ENCODE data around the gene TRAF6. TPM values are rescaled to one million over a fixed set of nuclear protein-coding genes. Genes with fewer than 3 reads are reported as not detected.

TRAF6 gene
- total and polyA plus RNA-seq, 2 of the 13 experiments (the other 11 are each of a cell fraction or from before 2014, with no cell fraction given), result 3.3 to 5.9 TPM

DNA sequence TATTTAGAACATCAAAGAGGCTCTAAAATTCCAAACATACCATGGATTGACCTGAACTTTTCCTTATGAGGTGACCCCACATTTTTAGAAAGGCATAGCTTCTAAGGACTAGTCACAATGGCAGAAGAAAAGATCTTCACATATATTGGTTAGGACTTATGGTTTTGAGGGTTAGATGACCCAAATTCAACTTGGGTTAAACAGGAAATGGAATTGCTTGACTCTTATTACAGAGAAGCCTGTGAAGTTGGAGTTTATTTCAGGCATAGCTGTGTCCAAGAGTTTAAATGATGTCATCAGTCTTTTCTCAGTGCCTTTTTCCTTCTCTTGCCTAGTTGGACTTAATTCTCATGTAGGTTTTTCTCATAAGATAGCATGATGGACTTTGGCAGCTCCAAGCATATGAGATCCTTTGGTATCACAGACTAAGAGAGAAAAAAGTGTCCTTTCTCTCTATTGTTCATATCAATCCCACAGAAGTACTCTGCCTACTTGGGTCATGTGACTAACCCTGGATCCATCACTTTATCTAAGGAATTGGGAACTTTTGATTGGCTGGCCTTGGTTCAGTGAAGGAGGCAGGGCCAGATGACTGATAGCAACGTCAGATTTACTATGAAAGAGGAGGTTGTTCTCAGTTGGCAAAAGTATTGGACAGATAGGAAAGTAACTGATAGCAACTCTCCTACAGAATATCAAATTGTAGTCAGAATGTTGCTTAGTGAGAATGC lies 40.5 kb upstream of the TRAF6 start:
- ATAC-seq, result no peak
- H3K79me2 ChIP-seq (ENCODE audit: insufficient read depth, low read length), result no peaks in the 10 kb centered on the region

DNA sequence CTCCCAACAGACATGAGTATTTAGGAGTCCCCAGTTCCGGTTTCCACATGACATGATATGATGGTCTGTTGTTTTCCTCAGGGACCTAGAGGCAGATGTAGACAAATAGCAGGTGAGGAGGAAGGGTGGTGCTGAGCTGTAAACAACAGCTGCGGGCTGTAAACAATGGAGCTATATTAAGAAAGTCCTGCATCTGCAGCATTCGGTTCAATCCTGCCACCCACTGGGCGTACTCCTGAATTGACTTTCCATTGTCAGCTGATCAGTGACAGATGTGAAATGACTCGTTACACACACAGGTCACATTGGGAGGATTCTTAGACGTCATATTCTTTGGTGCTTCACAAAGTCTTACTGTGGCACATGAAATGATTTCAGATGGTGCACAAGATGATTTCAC lies 30.9 kb upstream of the TRAF6 start:
- FAIRE-seq (peak; percentile 68), DNase-seq (ENCODE audit: low spot score) (peak; percentile 32)
- peaks cover 0 to 8% of the 10 kb centered on the region in 2 experiments; a peak in 1 of 5 replicates for H3K27me3 ChIP-seq (ENCODE audit: control insufficient read depth in 1 of 2, insufficient read depth in 2 of 2, low read length in 2 of 2)
- TF ChIP-seq BHLHE40 (IDR thresholded peaks at IDR 0.05; ENCODE audit: low read length), result no peak
- TF ChIP-seq RNF2 (conservative IDR thresholded peaks at IDR 0.05; ENCODE audit: low read depth), result no peak
- no peak for TF ChIP-seq ZKSCAN8 (CRISPR knock-in tag; IDR thresholded peaks at IDR 0.05; ENCODE audit: borderline replicate concordance)
- no peak for TF ChIP-seq ZMYM4 (CRISPR knock-in tag; IDR thresholded peaks at IDR 0.05)
- TF ChIP-seq MLLT10 (CRISPR knock-in tag; IDR thresholded peaks at IDR 0.05), result no peak
- TF ChIP-seq KMT2A (CRISPR knock-in tag; IDR thresholded peaks at IDR 0.05), result no peak
- peak; percentile 74 for TF ChIP-seq FOXP1 (IDR thresholded peaks at IDR 0.05)
- TF ChIP-seq FOXP1 (CRISPR knock-in tag; IDR thresholded peaks at IDR 0.05), result peak; percentile 79
- TF ChIP-seq FOXO1 (CRISPR knock-in tag; IDR thresholded peaks at IDR 0.05), result no peak
- no peak for TF ChIP-seq RFXAP (CRISPR knock-in tag; IDR thresholded peaks at IDR 0.05; ENCODE audit: borderline replicate concordance)
- TF ChIP-seq, protein P1, sequence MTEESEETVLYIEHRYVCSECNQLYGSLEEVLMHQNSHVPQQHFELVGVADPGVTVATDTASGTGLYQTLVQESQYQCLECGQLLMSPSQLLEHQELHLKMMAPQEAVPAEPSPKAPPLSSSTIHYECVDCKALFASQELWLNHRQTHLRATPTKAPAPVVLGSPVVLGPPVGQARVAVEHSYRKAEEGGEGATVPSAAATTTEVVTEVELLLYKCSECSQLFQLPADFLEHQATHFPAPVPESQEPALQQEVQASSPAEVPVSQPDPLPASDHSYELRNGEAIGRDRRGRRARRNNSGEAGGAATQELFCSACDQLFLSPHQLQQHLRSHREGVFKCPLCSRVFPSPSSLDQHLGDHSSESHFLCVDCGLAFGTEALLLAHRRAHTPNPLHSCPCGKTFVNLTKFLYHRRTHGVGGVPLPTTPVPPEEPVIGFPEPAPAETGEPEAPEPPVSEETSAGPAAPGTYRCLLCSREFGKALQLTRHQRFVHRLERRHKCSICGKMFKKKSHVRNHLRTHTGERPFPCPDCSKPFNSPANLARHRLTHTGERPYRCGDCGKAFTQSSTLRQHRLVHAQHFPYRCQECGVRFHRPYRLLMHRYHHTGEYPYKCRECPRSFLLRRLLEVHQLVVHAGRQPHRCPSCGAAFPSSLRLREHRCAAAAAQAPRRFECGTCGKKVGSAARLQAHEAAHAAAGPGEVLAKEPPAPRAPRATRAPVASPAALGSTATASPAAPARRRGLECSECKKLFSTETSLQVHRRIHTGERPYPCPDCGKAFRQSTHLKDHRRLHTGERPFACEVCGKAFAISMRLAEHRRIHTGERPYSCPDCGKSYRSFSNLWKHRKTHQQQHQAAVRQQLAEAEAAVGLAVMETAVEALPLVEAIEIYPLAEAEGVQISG (CRISPR knock-in tag; IDR thresholded peaks at IDR 0.05), result peak; percentile 71
- no peak for TF ChIP-seq ZNF644 (CRISPR knock-in tag; IDR thresholded peaks at IDR 0.05; ENCODE audit: low read depth)
- TF ChIP-seq ZNF138 (CRISPR knock-in tag; IDR thresholded peaks at IDR 0.05; ENCODE audit: low read depth), result no peak
- no peak for TF ChIP-seq ZNF75D (CRISPR knock-in tag; IDR thresholded peaks at IDR 0.05; ENCODE audit: borderline replicate concordance)

More for the DNA sequence above, 40.5 kb upstream of the TRAF6 start:
- in situ Hi-C loops (cut with HindIII; ENCODE audit: extremely low pct_ligation_motif_present, low pct_unique_long_range_greater_than_20kb) (no loop called here), intact Hi-C loops (cut with micrococcal nuclease; ENCODE audit: unreplicated experiment) (no loop called here)
- Histone ChIP-seq H3K4me1 (ENCODE audit: insufficient read depth, low read length) (no peaks in the 10 kb centered on the region), H3K9me3 (ENCODE audit: low read length) (no peaks in the 10 kb centered on the region), H3K4me3 (replicated peaks in 1 of 3; ENCODE audit: insufficient read depth in 1 of 3, low read depth in 2 of 3, low read length in 3 of 3) (no peak overlapping the region), H3K36me3 (replicated peaks in 1 of 2; ENCODE audit: control insufficient read depth in 1 of 2, insufficient read depth in 2 of 2, low read length in 2 of 2) (no peaks in the 10 kb centered on the region), H2AFZ (ENCODE audit: low read length) (no peak overlapping the region), H3K27ac (ENCODE audit: extremely low read length, insufficient read depth, low read length) (no peak overlapping the region), H4K20me1 (ENCODE audit: insufficient read depth, low read length) (no peaks in the 10 kb centered on the region), H3K9ac (ENCODE audit: insufficient read depth, low read depth, low read length) (no peak overlapping the region), H3K27me3 (ENCODE audit: control insufficient read depth in 1 of 2, insufficient read depth in 2 of 2, low read length in 2 of 2) (0 out of 5 replicates have a peak, but pooled peaks cover 0 to 3% of the 10 kb centered on the region in 2 experiments), H3K4me2 (ENCODE audit: low read depth, low read length) (no peak overlapping the region)
- FAIRE-seq, result no peak
- CTCF ChIA-PET (ENCODE audit: low intra/inter-chr PET ratio, low total read pairs), result no interaction called here
- 0% methylated on average over 1 of the region's 1 CpG for WGBS (ENCODE audit: low lambda C conversion rate)
- TF ChIP-seq ZFP36L2 (CRISPR knock-in tag; IDR thresholded peaks at IDR 0.05) (no peak), HDAC6 (IDR thresholded peaks at IDR 0.05; ENCODE audit: low read depth, low read length) (no peak), ZNF24 (IDR thresholded peaks at IDR 0.05) (no peak), SRF (IDR thresholded peaks at IDR 0.05; ENCODE audit: low read depth, low read length) (no peak), ATF7 (IDR thresholded peaks at IDR 0.05) (peak; percentile 70), ATF7 (CRISPR knock-in tag; IDR thresholded peaks at IDR 0.05) (no peak), SNAPC2 (CRISPR knock-in tag; IDR thresholded peaks at IDR 0.05) (no peak), ATF1 (CRISPR knock-in tag; IDR thresholded peaks at IDR 0.05) (no peak), PAWR (CRISPR knock-in tag; IDR thresholded peaks at IDR 0.05; ENCODE audit: borderline replicate concordance) (no peak)
- TF ChIP-seq, protein P2, sequence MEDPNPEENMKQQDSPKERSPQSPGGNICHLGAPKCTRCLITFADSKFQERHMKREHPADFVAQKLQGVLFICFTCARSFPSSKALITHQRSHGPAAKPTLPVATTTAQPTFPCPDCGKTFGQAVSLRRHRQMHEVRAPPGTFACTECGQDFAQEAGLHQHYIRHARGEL (CRISPR knock-in tag; IDR thresholded peaks at IDR 0.05), result no peak
- no TSS peak for BruUV-seq (replicated peaks)
- no peak for DNase-seq (ENCODE audit: low spot score)
- POLR2A ChIA-PET, result no interaction called here

More for the DNA sequence above, 30.9 kb upstream of the TRAF6 start:
- Histone ChIP-seq H3K4me3 (replicated peaks in 1 of 3; ENCODE audit: insufficient read depth in 1 of 3, low read depth in 2 of 3, low read length in 3 of 3) (no peak overlapping the region), H2AFZ (ENCODE audit: low read length) (no peak overlapping the region), H3K4me2 (ENCODE audit: low read depth, low read length) (0 out of 2 replicates have a peak overlapping the region, but pooled peaks have one; percentile 0), H3K9ac (ENCODE audit: insufficient read depth, low read depth, low read length) (no peak overlapping the region), H3K79me2 (ENCODE audit: insufficient read depth, low read length) (no peaks in the 10 kb centered on the region), H3K27ac (ENCODE audit: extremely low read length, insufficient read depth, low read length) (no peak overlapping the region), H3K9me3 (ENCODE audit: low read length) (no peaks in the 10 kb centered on the region), H4K20me1 (ENCODE audit: insufficient read depth, low read length) (no peaks in the 10 kb centered on the region), H3K36me3 (replicated peaks in 1 of 2; ENCODE audit: control insufficient read depth in 1 of 2, insufficient read depth in 2 of 2, low read length in 2 of 2) (no peaks in the 10 kb centered on the region), H3K4me1 (ENCODE audit: insufficient read depth, low read length) (no peaks in the 10 kb centered on the region)
- intact Hi-C loops (cut with micrococcal nuclease; ENCODE audit: unreplicated experiment), result loop anchor here (1.0 kb wide), 1 partner anchor 32 kb away; no protein-coding TSS in a partner anchor
- ATAC-seq, result peak; percentile 86
- in situ Hi-C loops (cut with HindIII; ENCODE audit: extremely low pct_ligation_motif_present, low pct_unique_long_range_greater_than_20kb), result no loop called here
- WGBS (ENCODE audit: low lambda C conversion rate), result 2% methylated on average over 6 of the region's 6 CpGs
- ChIA-PET POLR2A (no interaction called here), CTCF (ENCODE audit: low intra/inter-chr PET ratio, low total read pairs) (no interaction called here)
- BruUV-seq (replicated peaks), result no TSS peak

All from HepG2 (cell line).